ENCODE results near the gene CAPRIN1.

Gene CAPRIN1

GRCh38 chr11:34146411-34146810 is 94.9 kb downstream of the CAPRIN1 start:
- no peak for DNase-seq

- DNase-seq, result no peak
Observed at GRCh38 chr11:34146866-34147265, 95.3 kb downstream of the CAPRIN1 start.

GRCh38 chr11:34147581-34147980 is 96.0 kb downstream of the CAPRIN1 start:
- DNase-seq, result no peak

GRCh38 chr11:34148504-34149165 is 97.1 kb downstream of the CAPRIN1 start:
- no peak for DNase-seq

- DNase-seq, result no peak
Observed at GRCh38 chr11:34149274-34149673, 97.7 kb downstream of the CAPRIN1 start.

GRCh38 chr11:34149786-34150185 is 98.3 kb downstream of the CAPRIN1 start:
- no peak for DNase-seq

- DNase-seq, result no peak
Observed at GRCh38 chr11:34150494-34151151, 99.1 kb downstream of the CAPRIN1 start.
